ENCODE data around the gene GPATCH4. TPM values are rescaled to one million over a fixed set of nuclear protein-coding genes. Genes with fewer than 3 reads are reported as not detected.

GPATCH4 gene
- total and polyA plus RNA-seq, 4 donors: 7.6 to 23.6 (median 16.3) TPM

- 37% methylated on average over 6 of the region's 6 CpGs for WGBS
- H3K4me3 ChIP-seq (ENCODE audit: low read depth in 1 of 3, low read length in 3 of 3): no peak overlapping the region
These were observed 39.8 kb upstream of the GPATCH4 start for GRCh38 chr1:156640842-156641706.

GRCh38 chr1:156639601-156640101 is 38.4 kb upstream of the GPATCH4 start:
- 37% methylated on average over 6 of the region's 6 CpGs for WGBS
- H3K27me3 ChIP-seq (ENCODE audit: control insufficient read depth in 4 of 4, insufficient read depth in 4 of 4, low read length in 3 of 4): peaks cover 0 to 8% (median 4%) of the 10 kb centered on the region in 4 donors
- TF ChIP-seq NR2F2 (IDR thresholded peaks at IDR 0.05) (no peak), TAF1 (conservative IDR thresholded peaks at IDR 0.05) (no peak), EGR1 (IDR thresholded peaks at IDR 0.05; ENCODE audit: low read depth in 2 of 2) (no peak), GABPA (IDR thresholded peaks at IDR 0.05 in 1 of 2, conservative IDR thresholded peaks at IDR 0.05 in 1 of 2) (no peak), FOXA1 (IDR thresholded peaks at IDR 0.05) (no peak), ZBTB33 (IDR thresholded peaks at IDR 0.05) (no peak), ATF3 (IDR thresholded peaks at IDR 0.05) (no peak), JUND (IDR thresholded peaks at IDR 0.05) (no peak), FOXA2 (IDR thresholded peaks at IDR 0.05) (no peak), MAX (IDR thresholded peaks at IDR 0.05) (no peak), HNF4G (IDR thresholded peaks at IDR 0.05) (no peak), CTCF (IDR thresholded peaks at IDR 0.05; ENCODE audit: low read depth, low read length, missing input control) (no peak), HNF4A (conservative IDR thresholded peaks at IDR 0.05) (no peak), REST (IDR thresholded peaks at IDR 0.05) (no peak)
- H3K4me3 ChIP-seq (ENCODE audit: low read depth in 1 of 3, low read length in 3 of 3): no peak overlapping the region
- no peaks in the 10 kb centered on the region for H3K36me3 ChIP-seq (ENCODE audit: control insufficient read depth in 4 of 4, insufficient read depth in 3 of 4, low read depth in 1 of 4, low read length in 3 of 4)
- peaks cover 0 to 6% (median 0%) of the 10 kb centered on the region in 4 donors for H3K4me1 ChIP-seq (ENCODE audit: control insufficient read depth in 4 of 4, insufficient read depth in 4 of 4, low read length in 3 of 4)
- H3K9ac ChIP-seq (ENCODE audit: low read depth in 1 of 2, low read length in 2 of 2): no peak overlapping the region
- H3K9me3 ChIP-seq (ENCODE audit: control insufficient read depth in 4 of 4, low read length in 3 of 4): no peaks in the 10 kb centered on the region
- no peak overlapping the region for H3K27ac ChIP-seq (ENCODE audit: low read depth in 1 of 2, low read length in 2 of 2)
- DNase-seq (ENCODE audit: low spot score): no peak

More at GRCh38 chr1:156640842-156641706, 39.8 kb upstream of the GPATCH4 start:
- Histone ChIP-seq H3K27ac (ENCODE audit: low read depth in 1 of 2, low read length in 2 of 2) (no peak overlapping the region), H3K27me3 (ENCODE audit: control insufficient read depth in 4 of 4, insufficient read depth in 4 of 4, low read length in 3 of 4) (peaks cover 0 to 10% (median 7%) of the 10 kb centered on the region in 4 donors), H3K4me1 (ENCODE audit: control insufficient read depth in 4 of 4, insufficient read depth in 4 of 4, low read length in 3 of 4) (peaks cover 0 to 6% (median 0%) of the 10 kb centered on the region in 4 donors), H3K9ac (ENCODE audit: low read depth in 1 of 2, low read length in 2 of 2) (no peak overlapping the region), H3K9me3 (ENCODE audit: control insufficient read depth in 4 of 4, low read length in 3 of 4) (no peaks in the 10 kb centered on the region), H3K36me3 (ENCODE audit: control insufficient read depth in 4 of 4, insufficient read depth in 3 of 4, low read depth in 1 of 4, low read length in 3 of 4) (no peaks in the 10 kb centered on the region)
- DNase-seq (ENCODE audit: low spot score): no peak
- no peak for TF ChIP-seq NR2F2 (IDR thresholded peaks at IDR 0.05)
- no peak for TF ChIP-seq FOXA1 (IDR thresholded peaks at IDR 0.05)
- TF ChIP-seq EGR1 (IDR thresholded peaks at IDR 0.05; ENCODE audit: low read depth in 2 of 2): no peak
- TF ChIP-seq RAD21 (IDR thresholded peaks at IDR 0.05): no peak
- TF ChIP-seq HNF4G (IDR thresholded peaks at IDR 0.05): no peak
- no peak for TF ChIP-seq JUND (IDR thresholded peaks at IDR 0.05)
- no peak for TF ChIP-seq ZBTB33 (IDR thresholded peaks at IDR 0.05)
- TF ChIP-seq HNF4A (conservative IDR thresholded peaks at IDR 0.05): no peak
- no peak for TF ChIP-seq RXRA (IDR thresholded peaks at IDR 0.05)

Measured in liver (tissue), 9 donors.